Measurements from ENCODE around the gene LCN2.

- no peak for TF ChIP-seq EZH2 (IDR thresholded peaks at IDR 0.05)
- TF ChIP-seq POLR2AphosphoS5 (IDR thresholded peaks at IDR 0.05; ENCODE audit: borderline replicate concordance, low read depth, low read length), result no peak
- no peak for TF ChIP-seq FOXP2 (optimal IDR thresholded peaks at IDR 0.05; ENCODE audit: control extremely low read depth, extremely low read length, insufficient read depth)
Measured at GRCh38 chr9:128116104-128117083, 32.9 kb upstream of the LCN2 start.

All from SK-N-MC (cell line).